Brain microvascular endothelial cell (primary cell): ENCODE results near the gene LCK.

Source experiments
- DNase-seq: peaks from one replicate; pipeline ENCODE4 v3.0.0-alpha.2; 2020
- H3K27ac ChIP-seq: fragments of 250-450 bp; sonication (Bioruptor Pico); 2 replicates; pipeline ENCODE4 v1.5.1; 2020; ENCODE audit warnings: mild to moderate bottlenecking, moderate library complexity
- H3K27me3 ChIP-seq: fragments of 250-450 bp; sonication (Bioruptor Pico); replicated peaks from 2 replicates; pipeline ENCODE4 v1.5.1; 2020; ENCODE audit warnings: mild to moderate bottlenecking
- H3K36me3 ChIP-seq: fragments of 250-450 bp; sonication (Bioruptor Pico); replicated peaks from 2 replicates; pipeline ENCODE4 v1.5.1; 2020; ENCODE audit warnings: mild to moderate bottlenecking
- H3K4me3 ChIP-seq: 2 replicates; pipeline ENCODE4 v1.5.1; 2011; ENCODE audit warnings: low read depth, mild to moderate bottlenecking, control low read depth, low read length, moderate library complexity
- CTCF ChIP-seq: IDR thresholded peaks from 2 replicates; pipeline ENCODE4 v1.5.1; 2011; ENCODE audit warnings: low read depth, mild to moderate bottlenecking, moderate library complexity, low read length, control low read depth, inconsistent platforms; ENCODE audit errors: missing control alignments
- in situ Hi-C: cut with HindIII; loops from 2 replicates; pipeline ENCODE4 v1.10.0; 2017; ENCODE audit warnings: low sequenced_read_pairs, low pct_ligation_motif_present

Gene LCK

GRCh38 chr1:32215629-32216480, 35.2 kb upstream of the LCK start:
- Histone ChIP-seq H3K27ac (no peak overlapping the region), H3K4me3 (no peak overlapping the region), H3K36me3 (peaks cover 17% of the 10 kb centered on the region), H3K27me3 (no peaks in the 10 kb centered on the region)
- in situ Hi-C loops, result no loop called here
- DNase-seq, result peak; percentile 53
- TF ChIP-seq CTCF, result peak; percentile 92

DNA sequence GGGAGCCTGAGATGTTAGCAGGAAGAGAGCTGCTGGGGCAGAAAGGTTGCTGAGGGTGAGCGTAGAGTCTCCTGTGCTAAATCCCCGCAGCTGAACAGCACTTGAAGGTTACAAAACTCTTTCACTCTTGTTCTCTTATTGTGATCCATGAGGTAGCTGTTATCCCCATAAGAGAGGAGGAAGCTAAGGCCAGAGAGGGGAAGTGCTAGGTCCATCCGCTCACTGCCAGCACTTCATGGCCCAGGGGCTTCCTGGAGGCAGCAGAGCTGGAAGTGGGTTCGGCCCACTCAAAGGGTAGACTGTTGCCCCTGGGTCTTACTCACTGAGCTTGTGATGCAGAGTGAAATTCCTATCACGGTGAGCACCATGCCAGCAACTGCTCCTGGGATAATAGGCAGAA, 34.5 kb upstream of the LCK start:
- in situ Hi-C loops, result no loop called here
- DNase-seq, result no peak
- no peaks in the 10 kb centered on the region for H3K27me3 ChIP-seq
- no peak overlapping the region for H3K27ac ChIP-seq
- H3K36me3 ChIP-seq, result peaks cover 17% of the 10 kb centered on the region
- TF ChIP-seq CTCF, result no peak
- no peak overlapping the region for H3K4me3 ChIP-seq

GRCh38 chr1:32219022-32219421, 32.0 kb upstream of the LCK start:
- H3K27ac ChIP-seq, result no peak overlapping the region
- H3K4me3 ChIP-seq, result no peak overlapping the region
- H3K36me3 ChIP-seq, result peaks cover 16% of the 10 kb centered on the region
- no peaks in the 10 kb centered on the region for H3K27me3 ChIP-seq
- in situ Hi-C loops, result no loop called here
- no peak for TF ChIP-seq CTCF
- no peak for DNase-seq

GRCh38 chr1:32220746-32221580, 30.1 kb upstream of the LCK start:
- Histone ChIP-seq H3K27me3 (no peaks in the 10 kb centered on the region), H3K4me3 (peak overlapping the region; percentile 95), H3K27ac (no peak overlapping the region), H3K36me3 (peaks cover 17% of the 10 kb centered on the region)
- in situ Hi-C loops, result no loop called here
- TF ChIP-seq CTCF, result no peak
- no peak for DNase-seq

- TF ChIP-seq CTCF, result no peak
- Histone ChIP-seq H3K27me3 (no peaks in the 10 kb centered on the region), H3K36me3 (peaks cover 21% of the 10 kb centered on the region), H3K4me3 (peak overlapping the region; percentile 95), H3K27ac (peak overlapping the region; percentile 93)
- in situ Hi-C loops, result no loop called here
- no peak for DNase-seq
These were observed 29.5 kb upstream of the LCK start for GRCh38 chr1:32221581-32221979.
